ENCODE results near the gene CSTF1.

Gene CSTF1

GRCh38 chr20:56359212-56360132 is 33.0 kb upstream of the CSTF1 start:
- peak overlapping the region; percentile 90 for H2AFZ ChIP-seq
- no peaks in the 10 kb centered on the region for H3K9me3 ChIP-seq (ENCODE audit: control insufficient read depth, low read length)
- H3K4me1 ChIP-seq, result peaks cover 9% of the 10 kb centered on the region
- H3K4me2 ChIP-seq (ENCODE audit: low read length), result peak overlapping the region; percentile 66
- no peaks in the 10 kb centered on the region for H3K27me3 ChIP-seq (ENCODE audit: control insufficient read depth, insufficient read depth, low read length)
- H3K79me2 ChIP-seq, result peaks cover 6% of the 10 kb centered on the region
- peak overlapping the region; percentile 43 for H3K27ac ChIP-seq
- peak overlapping the region; percentile 83 for H3K9ac ChIP-seq
- H3K36me3 ChIP-seq (ENCODE audit: control insufficient read depth, insufficient read depth, low read length), result no peaks in the 10 kb centered on the region
- no peak for TF ChIP-seq CTCF (IDR thresholded peaks at IDR 0.05)
- peak overlapping the region; percentile 56 for H3K4me3 ChIP-seq (ENCODE audit: low read depth, low read length)

- Histone ChIP-seq H3K9ac (no peak overlapping the region), H3K9me3 (ENCODE audit: control insufficient read depth, low read length) (no peaks in the 10 kb centered on the region), H3K27me3 (ENCODE audit: control insufficient read depth, insufficient read depth, low read length) (no peaks in the 10 kb centered on the region), H3K36me3 (ENCODE audit: control insufficient read depth, insufficient read depth, low read length) (no peaks in the 10 kb centered on the region), H3K4me2 (ENCODE audit: low read length) (peak overlapping the region; percentile 66), H3K27ac (peak overlapping the region; percentile 20), H3K4me3 (ENCODE audit: low read depth, low read length) (peak overlapping the region; percentile 56), H3K79me2 (peaks cover 6% of the 10 kb centered on the region), H3K4me1 (peaks cover 9% of the 10 kb centered on the region), H2AFZ (no peak overlapping the region)
- TF ChIP-seq CTCF (IDR thresholded peaks at IDR 0.05), result no peak
Measured at GRCh38 chr20:56360133-56360907, 32.1 kb upstream of the CSTF1 start.

GRCh38 chr20:56360908-56361205 is 31.6 kb upstream of the CSTF1 start:
- Histone ChIP-seq H3K4me2 (ENCODE audit: low read length) (no peak overlapping the region), H3K79me2 (peaks cover 6% of the 10 kb centered on the region), H3K9me3 (ENCODE audit: control insufficient read depth, low read length) (no peaks in the 10 kb centered on the region), H3K27ac (no peak overlapping the region), H2AFZ (no peak overlapping the region), H3K4me3 (ENCODE audit: low read depth, low read length) (no peak overlapping the region), H3K4me1 (peaks cover 9% of the 10 kb centered on the region), H3K27me3 (ENCODE audit: control insufficient read depth, insufficient read depth, low read length) (no peaks in the 10 kb centered on the region), H3K36me3 (ENCODE audit: control insufficient read depth, insufficient read depth, low read length) (no peaks in the 10 kb centered on the region), H3K9ac (no peak overlapping the region)
- TF ChIP-seq CTCF (IDR thresholded peaks at IDR 0.05), result no peak

- Histone ChIP-seq H3K36me3 (ENCODE audit: control insufficient read depth, insufficient read depth, low read length) (no peaks in the 10 kb centered on the region), H2AFZ (no peak overlapping the region), H3K9ac (no peak overlapping the region), H3K4me2 (ENCODE audit: low read length) (no peak overlapping the region), H3K27me3 (ENCODE audit: control insufficient read depth, insufficient read depth, low read length) (no peaks in the 10 kb centered on the region), H3K4me3 (ENCODE audit: low read depth, low read length) (no peak overlapping the region), H3K27ac (no peak overlapping the region), H3K4me1 (peaks cover 9% of the 10 kb centered on the region), H3K9me3 (ENCODE audit: control insufficient read depth, low read length) (no peaks in the 10 kb centered on the region), H3K79me2 (peaks cover 6% of the 10 kb centered on the region)
- TF ChIP-seq CTCF (IDR thresholded peaks at IDR 0.05), result no peak
Measured at GRCh38 chr20:56361900-56362299, 30.5 kb upstream of the CSTF1 start.

All from parathyroid adenoma (tissue), 2 donors.